ENCODE results near the gene MED9. TPM values are rescaled to one million over a fixed set of nuclear protein-coding genes. Genes with fewer than 3 reads are reported as not detected.
"Not testable (repeated sequence)": the region's sequence is repeated elsewhere in the genome, so short reads cannot be mapped to it uniquely, and the experiment has no call there.

The MED9 gene
- total and polyA plus RNA-seq, 2 donors (not counting 1 experiment from before 2014, with no cell fraction given) = 10.5 to 11.7 TPM

DNA sequence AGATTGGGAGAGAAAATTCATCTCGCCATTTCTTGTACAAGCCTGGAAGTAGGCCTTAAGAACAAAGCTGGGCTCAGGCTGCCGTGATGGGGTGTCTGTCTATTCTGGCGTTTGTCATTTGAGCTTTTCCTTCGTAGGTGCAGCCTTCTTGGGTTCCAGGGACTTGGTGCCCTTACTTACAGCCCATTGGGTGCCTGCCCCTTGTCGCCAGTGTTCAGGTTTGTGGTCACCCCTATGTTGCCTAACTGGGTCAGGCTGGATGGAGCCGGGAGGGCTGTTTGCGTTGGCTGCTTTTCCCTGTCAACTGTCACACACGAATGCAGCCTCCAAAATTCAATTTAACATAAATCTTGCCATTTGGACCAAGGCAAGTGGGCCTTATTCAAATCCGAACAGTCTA is 23.7 kb upstream of the MED9 start:
- TF ChIP-seq EZH2 (IDR thresholded peaks at IDR 0.05; ENCODE audit: low read length, missing control alignments) = no peak
- TF ChIP-seq, protein P1, sequence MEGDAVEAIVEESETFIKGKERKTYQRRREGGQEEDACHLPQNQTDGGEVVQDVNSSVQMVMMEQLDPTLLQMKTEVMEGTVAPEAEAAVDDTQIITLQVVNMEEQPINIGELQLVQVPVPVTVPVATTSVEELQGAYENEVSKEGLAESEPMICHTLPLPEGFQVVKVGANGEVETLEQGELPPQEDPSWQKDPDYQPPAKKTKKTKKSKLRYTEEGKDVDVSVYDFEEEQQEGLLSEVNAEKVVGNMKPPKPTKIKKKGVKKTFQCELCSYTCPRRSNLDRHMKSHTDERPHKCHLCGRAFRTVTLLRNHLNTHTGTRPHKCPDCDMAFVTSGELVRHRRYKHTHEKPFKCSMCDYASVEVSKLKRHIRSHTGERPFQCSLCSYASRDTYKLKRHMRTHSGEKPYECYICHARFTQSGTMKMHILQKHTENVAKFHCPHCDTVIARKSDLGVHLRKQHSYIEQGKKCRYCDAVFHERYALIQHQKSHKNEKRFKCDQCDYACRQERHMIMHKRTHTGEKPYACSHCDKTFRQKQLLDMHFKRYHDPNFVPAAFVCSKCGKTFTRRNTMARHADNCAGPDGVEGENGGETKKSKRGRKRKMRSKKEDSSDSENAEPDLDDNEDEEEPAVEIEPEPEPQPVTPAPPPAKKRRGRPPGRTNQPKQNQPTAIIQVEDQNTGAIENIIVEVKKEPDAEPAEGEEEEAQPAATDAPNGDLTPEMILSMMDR (conservative IDR thresholded peaks at IDR 0.05 in 1 of 2, IDR thresholded peaks at IDR 0.05 in 1 of 2; ENCODE audit: low read depth in 1 of 2, low read length in 2 of 2) = no peak
- no peak overlapping the region for H3K4me2 ChIP-seq (ENCODE audit: extremely low read depth, insufficient read depth, low read length)
- H3K9me3 ChIP-seq (ENCODE audit: control insufficient read depth, insufficient read depth, low read depth, low read length) = no peaks in the 10 kb centered on the region
- H3K4me3 ChIP-seq (replicated peaks in 1 of 4; ENCODE audit: control extremely low read depth in 1 of 4, insufficient read depth in 1 of 4, low read depth in 3 of 4, low read length in 4 of 4) = no peak overlapping the region
- H3K4me1 ChIP-seq (ENCODE audit: control insufficient read depth, extremely low read depth, insufficient read depth, low read length) = no peaks in the 10 kb centered on the region
- H3K27ac ChIP-seq (ENCODE audit: insufficient read depth, low read length) = no peak overlapping the region
- no peak overlapping the region for H3K9ac ChIP-seq (ENCODE audit: insufficient read depth, low read length)
- no peaks in the 10 kb centered on the region for H4K20me1 ChIP-seq (ENCODE audit: control insufficient read depth, extremely low read depth, insufficient read depth, low read length)
- H2AFZ ChIP-seq (ENCODE audit: low read length) = no peak overlapping the region
- no peaks in the 10 kb centered on the region for H3K79me2 ChIP-seq (ENCODE audit: control insufficient read depth, insufficient read depth, low read length)
- H3K27me3 ChIP-seq (ENCODE audit: control insufficient read depth, insufficient read depth, low read length) = peaks cover 11% of the 10 kb centered on the region
- H3K36me3 ChIP-seq (ENCODE audit: control insufficient read depth, insufficient read depth, low read length) = no peaks in the 10 kb centered on the region
- DNase-seq (ENCODE audit: low read depth in 2 of 2) = no peak

DNA sequence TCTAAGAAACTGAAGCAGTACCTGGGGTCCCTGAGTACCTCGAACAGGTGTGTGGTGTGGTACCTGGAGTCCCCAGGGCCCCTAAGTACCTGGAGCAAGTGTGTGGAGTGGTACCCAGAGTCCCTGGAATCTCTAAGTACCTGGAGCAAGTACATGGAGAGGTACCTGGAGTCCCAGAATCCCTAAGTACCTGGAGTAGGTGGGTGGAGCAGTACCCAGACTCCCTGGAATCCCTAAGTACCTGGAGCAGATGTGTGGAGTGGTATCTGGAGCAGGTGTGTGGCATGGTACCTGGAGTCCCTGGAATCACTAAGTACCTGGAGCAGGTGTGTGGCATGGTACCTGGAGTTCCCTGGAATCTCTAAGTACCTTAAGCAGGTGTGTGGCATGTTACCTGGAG is 22.5 kb upstream of the MED9 start:
- TF ChIP-seq, protein P1 (conservative IDR thresholded peaks at IDR 0.05 in 1 of 2, IDR thresholded peaks at IDR 0.05 in 1 of 2; ENCODE audit: low read depth in 1 of 2, low read length in 2 of 2) = no peak
- H3K27me3 ChIP-seq (ENCODE audit: control insufficient read depth, insufficient read depth, low read length) = peaks cover 11% of the 10 kb centered on the region
- no peak overlapping the region for H3K4me2 ChIP-seq (ENCODE audit: extremely low read depth, insufficient read depth, low read length)
- no peaks in the 10 kb centered on the region for H3K79me2 ChIP-seq (ENCODE audit: control insufficient read depth, insufficient read depth, low read length)
- H3K27ac ChIP-seq (ENCODE audit: insufficient read depth, low read length) = no peak overlapping the region
- no peak overlapping the region for H3K4me3 ChIP-seq (replicated peaks in 1 of 4; ENCODE audit: control extremely low read depth in 1 of 4, insufficient read depth in 1 of 4, low read depth in 3 of 4, low read length in 4 of 4)
- no peak for DNase-seq (ENCODE audit: low read depth in 2 of 2)
- H3K9ac ChIP-seq (ENCODE audit: insufficient read depth, low read length) = no peak overlapping the region
- no peaks in the 10 kb centered on the region for H4K20me1 ChIP-seq (ENCODE audit: control insufficient read depth, extremely low read depth, insufficient read depth, low read length)
- no peaks in the 10 kb centered on the region for H3K36me3 ChIP-seq (ENCODE audit: control insufficient read depth, insufficient read depth, low read length)
- no peaks in the 10 kb centered on the region for H3K9me3 ChIP-seq (ENCODE audit: control insufficient read depth, insufficient read depth, low read depth, low read length)
- H2AFZ ChIP-seq (ENCODE audit: low read length) = no peak overlapping the region
- no peaks in the 10 kb centered on the region for H3K4me1 ChIP-seq (ENCODE audit: control insufficient read depth, extremely low read depth, insufficient read depth, low read length)

DNA sequence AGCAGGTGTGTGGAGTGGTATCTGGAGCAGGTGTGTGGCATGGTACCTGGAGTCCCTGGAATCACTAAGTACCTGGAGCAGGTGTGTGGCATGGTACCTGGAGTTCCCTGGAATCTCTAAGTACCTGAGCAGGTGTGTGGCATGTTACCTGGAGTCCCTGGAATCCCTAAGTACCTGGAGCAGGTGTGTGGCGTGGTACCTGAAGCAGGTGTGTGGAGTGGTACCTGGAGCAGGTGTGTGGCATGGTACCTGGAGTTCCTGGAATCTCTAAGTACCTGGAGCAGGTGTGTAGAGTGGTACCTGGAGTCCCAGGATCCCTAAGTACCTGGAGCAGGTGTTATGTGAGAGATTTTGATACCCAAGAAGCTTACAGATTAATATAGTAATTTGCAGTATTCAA is 22.1 kb upstream of the MED9 start:
- not testable (repeated sequence) for H3K36me3 ChIP-seq (ENCODE audit: control insufficient read depth, insufficient read depth, low read length); H3K79me2 ChIP-seq (ENCODE audit: control insufficient read depth, insufficient read depth, low read length); H3K4me2 ChIP-seq (ENCODE audit: extremely low read depth, insufficient read depth, low read length); H3K27ac ChIP-seq (ENCODE audit: insufficient read depth, low read length); H3K9me3 ChIP-seq (ENCODE audit: control insufficient read depth, insufficient read depth, low read depth, low read length); H3K4me1 ChIP-seq (ENCODE audit: control insufficient read depth, extremely low read depth, insufficient read depth, low read length); DNase-seq (ENCODE audit: low read depth in 2 of 2); H4K20me1 ChIP-seq (ENCODE audit: control insufficient read depth, extremely low read depth, insufficient read depth, low read length); H2AFZ ChIP-seq (ENCODE audit: low read length); H3K4me3 ChIP-seq (replicated peaks in 1 of 4; ENCODE audit: control extremely low read depth in 1 of 4, insufficient read depth in 1 of 4, low read depth in 3 of 4, low read length in 4 of 4); H3K9ac ChIP-seq (ENCODE audit: insufficient read depth, low read length)
- H3K27me3 ChIP-seq (ENCODE audit: control insufficient read depth, insufficient read depth, low read length) = peaks cover 11% of the 10 kb centered on the region

Measured in fibroblast of lung (primary cell).